GM21576 (cell line): Measurements from ENCODE around the gene PKMYT1.

Experiments
- ATAC-seq: cut with Tn5 transposase; IDR thresholded peaks from one replicate; pipeline ENCODE4 v1.9.1; 2021; ENCODE audit warnings: mild to moderate bottlenecking, moderate library complexity; ENCODE audit not compliant: unreplicated experiment

The PKMYT1 gene

DNA sequence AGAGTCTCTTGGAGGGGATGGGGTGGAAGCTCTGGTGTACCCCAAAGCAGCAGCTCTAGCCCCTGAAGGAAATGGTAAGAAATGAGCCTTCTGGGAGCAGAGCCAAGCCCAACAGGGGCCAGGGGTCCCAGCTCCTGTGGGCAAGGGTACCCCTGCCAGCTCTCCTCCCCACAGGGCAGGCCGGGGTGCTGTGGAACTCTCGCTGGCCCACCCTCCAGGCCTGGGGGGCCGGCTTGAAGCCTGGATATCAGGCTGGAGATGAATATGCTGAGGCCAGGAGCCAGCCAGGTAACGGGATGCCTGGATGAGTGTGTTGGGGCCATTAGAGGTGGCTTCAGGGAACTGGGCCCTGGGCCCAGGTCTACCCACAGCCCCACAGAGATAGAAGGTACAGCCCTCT is 20.3 kb upstream of the PKMYT1 start:
- no peak for ATAC-seq

DNA sequence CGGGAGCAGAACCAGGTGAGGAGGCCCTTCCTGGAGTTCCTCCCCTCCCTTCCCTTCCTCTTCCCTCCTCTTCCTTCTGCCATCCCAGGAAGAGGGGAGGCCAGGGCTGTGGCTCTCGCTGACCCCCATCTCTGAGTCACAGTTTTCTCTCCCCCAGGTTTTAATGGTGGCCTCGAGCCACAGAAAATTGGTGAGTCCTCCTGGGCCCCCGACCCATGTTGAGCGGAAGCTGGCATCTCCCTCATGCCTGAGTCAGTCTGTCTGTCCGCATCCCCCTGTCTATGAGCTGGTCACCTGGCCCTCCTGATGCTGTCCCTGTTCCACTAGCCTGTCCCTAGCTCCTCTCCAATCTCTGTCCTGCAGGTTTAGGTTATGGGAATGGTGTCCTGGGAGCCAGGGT is 19.7 kb upstream of the PKMYT1 start:
- no peak for ATAC-seq

DNA sequence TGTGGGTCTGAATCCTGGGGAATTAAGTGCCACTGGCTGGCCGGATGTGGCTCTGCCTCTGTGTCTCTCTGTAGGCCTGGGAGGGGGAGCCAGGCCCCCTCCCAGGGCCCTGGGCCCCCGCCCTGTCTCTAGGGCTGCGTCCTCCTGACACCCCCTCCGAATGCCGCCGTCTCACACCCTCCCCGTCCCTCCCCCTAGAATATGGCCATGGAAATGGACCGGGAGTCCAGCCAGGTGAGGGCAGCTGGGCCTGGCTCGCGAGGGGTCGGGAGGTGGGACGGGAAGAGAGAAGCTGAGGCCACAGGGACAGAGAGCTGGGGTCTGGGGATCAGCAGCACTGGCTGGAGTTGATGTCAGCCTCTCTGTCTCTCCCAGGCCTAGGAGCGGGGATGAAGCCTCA is 16.1 kb upstream of the PKMYT1 start:
- no peak for ATAC-seq

DNA sequence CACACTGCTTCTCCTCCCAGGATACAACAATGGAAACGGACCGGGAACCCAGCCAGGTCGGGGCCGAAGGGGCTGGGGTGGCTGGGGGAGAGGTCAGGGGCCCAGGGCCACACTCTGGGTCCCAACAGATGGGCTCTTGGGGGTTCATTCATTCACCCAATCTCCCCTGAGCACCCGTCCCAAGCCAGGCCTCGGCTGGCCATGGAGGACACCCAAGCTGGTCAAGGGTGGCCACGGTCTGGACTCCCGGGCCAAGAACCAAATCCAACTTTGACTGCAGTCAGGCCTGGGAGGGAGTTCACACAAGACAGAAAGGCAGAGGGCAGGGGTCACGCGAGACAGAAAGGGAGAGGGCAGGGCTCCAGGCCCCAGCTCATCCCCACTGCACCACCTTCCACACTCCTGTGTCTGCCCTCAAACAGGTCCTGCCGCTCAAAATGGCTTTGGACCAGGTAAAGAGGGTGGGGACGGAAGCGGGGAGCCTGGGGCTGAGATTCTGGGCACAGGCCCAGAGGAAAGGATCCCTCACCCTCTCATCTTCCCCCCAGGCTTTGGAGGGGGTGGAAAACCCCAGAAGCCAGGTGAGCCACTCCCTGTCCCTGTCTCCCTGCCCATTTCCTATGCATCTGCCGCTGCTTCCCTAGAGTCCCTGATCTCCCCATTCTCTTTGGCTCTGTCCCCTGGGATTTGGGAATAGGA is 12.3 kb upstream of the PKMYT1 start:
- ATAC-seq: no peak

- ATAC-seq: no peak
Measured at GRCh38 chr16:2991566-2992261, 11.5 kb upstream of the PKMYT1 start.

DNA sequence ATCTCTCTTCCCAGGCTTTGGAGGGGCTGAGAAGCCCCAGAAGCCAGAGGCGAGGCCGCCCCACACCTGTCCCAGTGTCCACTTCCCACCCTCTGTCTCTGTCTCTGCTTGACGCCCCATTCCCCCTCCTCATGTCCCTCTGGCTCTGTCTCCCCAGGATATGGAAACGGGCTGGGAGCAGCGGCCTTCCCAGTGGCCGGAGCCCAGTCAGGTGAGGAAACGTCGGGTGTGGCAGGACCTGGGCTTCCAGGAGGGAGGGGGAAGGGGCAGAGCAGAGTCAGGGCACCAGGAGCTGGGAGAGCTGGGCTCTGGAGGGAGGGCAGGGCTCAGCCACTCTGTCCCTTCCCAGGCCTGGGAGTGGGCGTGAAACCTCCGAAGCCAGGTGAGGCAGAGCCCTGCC is 10.6 kb upstream of the PKMYT1 start:
- ATAC-seq: no peak

DNA sequence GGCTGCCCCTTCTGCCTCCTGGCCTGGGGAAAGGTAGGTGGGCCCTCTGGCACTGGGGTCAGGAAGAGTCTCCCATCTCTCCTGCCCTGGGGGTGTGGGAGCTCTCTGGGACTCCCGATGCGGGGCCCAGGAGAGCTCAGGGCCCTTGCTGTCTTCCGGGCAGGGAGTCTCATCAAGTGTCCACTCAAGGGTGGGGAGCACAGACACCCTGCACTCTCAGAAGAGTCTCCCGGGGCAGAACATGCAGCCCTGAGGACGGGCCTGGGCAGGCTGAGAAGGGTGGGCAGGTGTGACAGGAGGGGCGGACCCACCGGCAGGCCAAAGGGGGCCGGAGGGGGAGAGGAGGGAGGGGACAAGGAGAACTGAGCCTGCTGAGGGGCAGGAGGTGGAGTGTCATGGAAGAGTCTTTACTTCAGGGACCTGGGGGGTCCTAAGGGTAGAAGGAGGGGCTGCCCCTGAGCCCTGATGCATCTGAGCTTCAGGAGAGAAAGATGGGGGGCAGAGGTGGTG is 8.4 kb upstream of the PKMYT1 start:
- no peak for ATAC-seq

GRCh38 chr16:2987833-2988232 is 7.6 kb upstream of the PKMYT1 start:
- ATAC-seq: no peak

- ATAC-seq: no peak
Measured at GRCh38 chr16:2987286-2987685, 7.0 kb upstream of the PKMYT1 start.

- ATAC-seq: no peak
Measured at GRCh38 chr16:2986623-2987188, 6.5 kb upstream of the PKMYT1 start.

GRCh38 chr16:2985893-2986355 is 5.7 kb upstream of the PKMYT1 start:
- no peak for ATAC-seq

DNA sequence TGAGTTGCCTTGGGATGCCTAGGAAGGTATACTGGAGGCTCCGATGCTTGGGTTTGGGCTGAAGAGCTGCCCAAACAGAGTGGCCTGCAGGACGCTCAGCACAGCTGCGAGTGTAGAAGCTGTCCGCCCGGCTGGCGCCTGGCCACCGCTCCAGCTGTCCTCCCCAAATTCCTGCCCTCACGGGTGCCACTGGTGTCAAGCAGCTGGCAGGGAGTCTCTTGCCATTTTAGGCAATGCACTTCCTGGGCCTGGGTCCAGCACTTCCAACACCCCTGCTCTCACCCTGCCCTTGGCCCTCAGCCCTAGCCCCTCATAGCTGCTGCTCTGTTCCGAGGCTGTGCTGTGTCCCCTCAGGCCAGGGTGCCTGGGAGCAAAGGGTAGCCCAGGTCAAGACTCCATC is 5.2 kb upstream of the PKMYT1 start:
- no peak for ATAC-seq

GRCh38 chr16:2983706-2984136 is 3.5 kb upstream of the PKMYT1 start:
- ATAC-seq: no peak

GRCh38 chr16:2982402-2982801 is 2.2 kb upstream of the PKMYT1 start:
- no peak for ATAC-seq

DNA sequence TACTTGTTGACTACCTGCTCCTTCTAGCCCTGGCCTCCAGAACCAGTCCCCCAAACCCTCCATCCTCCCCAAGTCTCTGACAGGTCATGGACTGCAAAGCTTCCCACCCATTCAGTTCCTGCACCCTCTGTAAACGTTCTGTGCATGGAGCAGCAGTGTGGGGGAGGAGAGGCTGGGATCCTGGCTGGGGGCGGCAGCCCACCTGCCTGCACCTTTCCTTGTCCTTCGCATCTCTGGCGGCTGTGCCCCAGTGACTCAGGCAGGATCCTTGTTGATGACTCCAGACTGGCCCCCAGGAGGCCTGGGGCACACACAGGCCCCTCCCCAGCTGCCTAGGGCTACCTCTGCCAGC is 1.6 kb upstream of the PKMYT1 start:
- no peak for ATAC-seq

DNA sequence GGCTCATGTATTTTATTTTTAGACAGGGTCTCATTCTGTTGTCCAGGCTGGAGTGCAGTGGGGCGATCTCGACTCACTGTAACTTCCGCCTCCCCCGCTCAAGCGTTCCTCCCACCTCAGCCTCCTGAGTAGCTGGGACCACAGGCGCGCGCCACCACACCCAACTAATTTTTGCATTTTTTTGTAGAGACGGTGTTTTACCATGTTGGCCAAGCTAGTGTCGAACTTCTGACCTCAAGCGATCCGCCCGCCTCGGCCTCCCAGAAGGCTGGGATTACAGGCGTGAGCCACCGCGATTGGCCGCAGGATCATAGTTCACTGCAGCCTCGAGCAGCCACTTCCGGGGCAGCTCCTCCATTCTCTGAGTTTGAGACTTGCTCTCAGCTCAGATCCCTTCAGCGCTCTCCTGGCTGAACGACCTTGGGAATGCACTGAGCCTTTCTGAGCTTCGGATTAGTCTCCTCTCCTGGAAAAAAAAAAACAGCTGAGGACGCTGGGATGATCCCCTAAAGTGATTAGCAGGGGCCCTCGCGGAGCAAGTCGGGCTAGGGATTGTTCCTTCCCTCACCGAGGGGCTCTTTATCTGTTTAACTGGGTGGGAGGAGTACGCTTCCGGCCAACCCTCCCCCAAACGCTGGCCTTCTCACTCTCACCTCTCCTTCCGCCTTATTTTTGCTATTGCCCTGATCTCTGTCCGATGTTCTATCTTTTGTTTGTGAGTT is 1.1 kb upstream of the PKMYT1 start:
- no peak for ATAC-seq

DNA sequence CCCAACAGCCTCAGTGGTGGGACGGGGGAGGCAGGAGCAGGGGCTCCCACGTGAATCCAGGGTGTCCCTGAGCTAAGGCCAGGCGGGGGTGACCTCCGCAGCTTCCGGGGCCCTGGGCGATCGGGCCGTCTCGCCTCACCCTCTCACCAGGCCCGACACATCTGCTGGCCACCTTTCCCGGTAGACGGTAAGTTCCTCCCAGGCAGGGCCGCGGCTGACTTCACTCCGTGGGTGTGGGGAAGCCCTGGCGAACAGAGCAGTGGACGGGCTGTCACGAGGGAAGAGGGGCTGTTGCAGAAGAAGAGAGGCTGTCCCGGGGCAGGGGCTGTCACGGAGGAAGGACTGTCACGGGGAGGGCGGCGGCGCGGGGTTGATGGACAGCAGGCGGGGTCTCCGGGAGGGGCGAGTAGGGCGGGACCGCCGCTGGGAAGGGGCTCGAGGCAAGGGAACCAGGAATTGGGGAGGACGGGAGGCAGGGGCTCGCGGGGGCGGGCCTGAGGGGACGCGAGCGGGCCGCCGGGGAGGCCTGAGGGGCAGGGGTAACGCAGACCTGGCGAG is 498 bp downstream of the PKMYT1 start:
- ATAC-seq: peak; percentile 7

- no peak for ATAC-seq
Measured at GRCh38 chr16:2977440-2977839, 2.8 kb downstream of the PKMYT1 start.

DNA sequence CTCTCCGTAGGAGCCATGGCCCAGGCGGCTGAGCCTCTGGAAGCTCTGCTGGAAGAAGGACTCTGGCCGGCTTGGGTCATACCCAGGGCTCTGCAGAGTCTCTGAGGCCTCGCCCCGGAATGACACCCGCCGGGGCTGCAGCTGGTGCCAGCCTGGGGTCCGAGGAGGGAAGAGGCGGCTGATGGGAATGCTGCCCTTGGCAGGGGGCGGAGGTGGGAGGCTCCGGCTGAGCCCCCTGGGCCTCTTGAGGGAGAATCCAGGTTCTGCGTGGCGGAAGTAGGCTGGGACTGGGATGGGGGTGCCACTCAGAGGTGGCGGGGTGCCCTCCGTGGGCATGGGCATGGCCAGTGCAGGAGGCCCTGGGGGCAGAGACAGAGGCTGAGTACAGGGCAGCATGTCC is 3.6 kb downstream of the PKMYT1 start:
- ATAC-seq: no peak

DNA sequence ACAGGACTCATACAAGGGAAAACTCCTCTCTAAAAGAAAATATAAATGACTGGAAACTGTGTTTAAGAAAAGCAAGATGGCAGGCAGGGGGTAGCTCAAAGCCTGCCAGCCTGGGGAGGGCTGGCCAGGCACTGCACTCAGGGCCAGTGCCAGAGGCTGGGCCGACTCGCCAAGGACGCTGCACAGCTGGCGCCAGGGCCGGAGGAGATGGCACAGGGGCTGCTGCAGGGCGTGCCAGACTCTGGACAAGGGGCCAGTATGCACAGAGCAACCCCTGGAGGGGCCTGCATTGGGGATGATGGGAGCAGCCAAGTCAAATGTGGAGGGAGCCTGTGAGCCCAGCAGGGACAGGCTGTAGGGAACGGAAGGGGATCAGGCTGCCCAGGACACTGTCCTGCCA is 4.0 kb downstream of the PKMYT1 start:
- ATAC-seq: no peak

DNA sequence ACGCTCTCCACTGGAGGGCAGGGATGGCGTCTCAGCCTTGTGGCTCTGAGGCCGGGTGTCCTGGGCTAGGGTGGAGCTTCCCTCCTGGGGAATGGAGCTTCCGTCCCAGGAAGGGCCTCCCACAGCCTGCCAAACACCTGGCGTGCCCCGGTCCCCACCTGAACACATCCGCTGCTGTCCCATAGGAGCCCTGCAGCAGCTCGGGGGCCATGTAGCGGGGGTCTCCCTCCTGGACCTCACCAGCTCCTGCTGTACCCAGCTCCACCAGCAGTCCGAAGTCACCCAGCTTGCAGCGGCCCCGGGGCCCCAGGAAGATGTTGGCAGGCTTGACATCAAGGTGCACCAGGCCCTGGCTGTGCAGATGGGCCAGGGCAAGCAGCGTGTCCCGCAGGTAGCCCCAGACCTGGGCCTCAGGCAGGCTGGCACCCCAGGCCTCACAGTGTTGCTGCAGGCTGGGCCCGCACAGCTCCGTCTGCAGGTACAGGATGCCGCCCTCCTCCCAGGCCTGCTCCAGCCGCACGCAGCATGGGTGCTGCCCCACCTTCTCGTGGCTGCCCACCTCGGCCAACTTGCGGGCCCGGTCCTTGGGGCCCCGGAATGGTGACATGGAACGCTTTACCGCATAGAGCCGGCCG is 5.0 kb downstream of the PKMYT1 start:
- no peak for ATAC-seq
